GM12878 (cell line): ENCODE results near the gene AGAP3. TPM values are rescaled to one million over a fixed set of nuclear protein-coding genes. Genes with fewer than 3 reads are reported as not detected.

Source experiments
- ATAC-seq: fragments of 200-7000 bp; cut with Tn5 transposase; 3 replicates; pipeline ENCODE4 v1.9.1; 2020; ENCODE audit warnings: mild to moderate bottlenecking, moderate library complexity
- BruUV-seq: library from RNA; stranded (reverse); fragments of 400-500 nt; replicated peaks from 2 replicates; lab custom pipeline; 2021; lab: Mats Ljungman, UMichigan
- CTCF ChIA-PET: fragments of 300-600 bp; sonication (Branson Sonifier 250); formaldehyde crosslinking; extraction: SDS; loops from one replicate; lab custom pipeline; 2021; ENCODE audit warnings: inconsistent platforms; lab: Yijun Ruan, JAX
- POLR2A ChIA-PET: fragments of 350-600 bp; formaldehyde crosslinking; extraction: SDS; loops from one replicate; lab custom pipeline; 2021; ENCODE audit warnings: inconsistent platforms; lab: Charles Lee
- RAD21 ChIA-PET: fragments of 300-600 bp; sonication (Branson Sonifier 250); formaldehyde crosslinking; loops from one replicate; lab custom pipeline; 2023; ENCODE audit warnings: antibody characterized with exemption; ENCODE audit not compliant: unreplicated experiment; lab: Charles Lee
- SMC1A ChIA-PET: fragments of 300-600 bp; sonication (Branson Sonifier 250); formaldehyde crosslinking; loops from one replicate; lab custom pipeline; 2023; ENCODE audit not compliant: unreplicated experiment, uncharacterized antibody; lab: Charles Lee
- DNase-seq: peaks from one replicate; pipeline ENCODE4 v3.0.0-alpha.2; 2011; ENCODE audit warnings: low read depth, low spot score
- FAIRE-seq: peaks from 3 replicates; lab custom pipeline; 2011; peaks lifted over from hg19 to GRCh38; lab: Jason Lieb, UNC
- H2AFZ ChIP-seq: 2 replicates; pipeline ENCODE4 v1.6.0; 2011; ENCODE audit warnings: low read depth, low read length, control low read depth; ENCODE audit not compliant: control insufficient read depth
- H3K27ac ChIP-seq: 2 replicates; pipeline ENCODE4 v1.5.1; 2011; ENCODE audit warnings: control low read depth; ENCODE audit not compliant: control insufficient read depth, insufficient read depth
- H3K27me3 ChIP-seq, 2 experiments: replicated peaks in 1 of 2; 2 replicates each; pipeline versions ENCODE4 v1.6.0 to v1.6.1; 2011; ENCODE audit warnings: low read length in 1 of 2; ENCODE audit not compliant: control insufficient read depth in 2 of 2, insufficient read depth in 2 of 2
- H3K36me3 ChIP-seq, 2 experiments: 2 replicates each; pipeline ENCODE4 v1.5.1; 2011; ENCODE audit warnings: low read length in 1 of 2; ENCODE audit not compliant: control insufficient read depth in 2 of 2, insufficient read depth in 2 of 2
- H3K4me1 ChIP-seq: 2 replicates; pipeline ENCODE4 v1.6.1; 2011; ENCODE audit warnings: mild to moderate bottlenecking, low read length, moderate library complexity, mixed read lengths; ENCODE audit not compliant: control insufficient read depth, insufficient read depth
- H3K4me2 ChIP-seq: 2 replicates; pipeline ENCODE4 v1.6.0; 2011; ENCODE audit warnings: control low read depth; ENCODE audit not compliant: control insufficient read depth, insufficient read depth
- H3K4me3 ChIP-seq: fragments of 200-600 bp; sonication (generic); 2 replicates; pipeline ENCODE4 v1.5.1; 2016
- H3K79me2 ChIP-seq: 2 replicates; pipeline ENCODE4 v1.6.0; 2011; ENCODE audit warnings: low read length; ENCODE audit not compliant: control insufficient read depth, insufficient read depth
- H3K9ac ChIP-seq: 2 replicates; pipeline ENCODE4 v1.8.0; 2011; ENCODE audit warnings: low read length, control low read depth, mixed read lengths; ENCODE audit not compliant: control insufficient read depth, insufficient read depth
- H3K9me3 ChIP-seq: replicated peaks from 3 replicates; pipeline ENCODE4 v1.5.1; 2011; ENCODE audit warnings: mild to moderate bottlenecking, low read length; ENCODE audit not compliant: control insufficient read depth, insufficient read depth
- H4K20me1 ChIP-seq: 2 replicates; pipeline ENCODE4 v1.6.0; 2011; ENCODE audit not compliant: control insufficient read depth, insufficient read depth
- CBX3 ChIP-seq: fragments of 200-600 bp; sonication (generic); IDR thresholded peaks from 2 replicates; pipeline ENCODE4 v1.6.1; 2016; ENCODE audit warnings: low read depth, borderline replicate concordance
- CTCF ChIP-seq, 3 experiments: IDR thresholded peaks in 2 of 3; conservative IDR thresholded peaks in 1 of 3; 2 replicates each; pipeline ENCODE4 v1.5.1; 2011; ENCODE audit warnings: low read depth in 3 of 3, low read length in 3 of 3, mild to moderate bottlenecking in 3 of 3, control low read depth in 2 of 3, moderate library complexity in 2 of 3, inconsistent platforms in 1 of 3, mixed read lengths in 1 of 3; ENCODE audit not compliant: control insufficient read depth in 2 of 3, insufficient read depth in 1 of 3; ENCODE audit errors: extremely low read depth in 1 of 3
- JUNB ChIP-seq: IDR thresholded peaks from 2 replicates; pipeline ENCODE4 v1.6.1; 2016; ENCODE audit warnings: antibody characterized with exemption, mild to moderate bottlenecking
- SUPT20H ChIP-seq: IDR thresholded peaks from 2 replicates; pipeline ENCODE4 v1.6.1; 2011; ENCODE audit warnings: low read depth, mild to moderate bottlenecking, low read length, moderate library complexity, borderline replicate concordance; ENCODE audit not compliant: control insufficient read depth
- ZNF217 ChIP-seq: fragments of 450-650 bp; IDR thresholded peaks from 2 replicates; pipeline ENCODE4 v1.6.1; 2017; ENCODE audit warnings: antibody characterized with exemption, mild to moderate bottlenecking
- WGBS: methylation state at CpG from one replicate; pipeline ENCODE4 v1.1.6; 2016; ENCODE audit warnings: low lambda C conversion rate; ENCODE audit not compliant: insufficient replicate concordance, insufficient coverage; ENCODE audit errors: missing lambda C conversion rate; 5-methylcytosine and 5-hydroxymethylcytosine counted together
- in situ Hi-C: fragments of 300-500 bp; cut with MboI; formaldehyde crosslinking; loops from 9 replicates; pipeline ENCODE4 v1.14.3; 2018; ENCODE audit warnings: mixed read lengths
- intact Hi-C: fragments of 100-400 bp; cut with micrococcal nuclease; formaldehyde crosslinking; loops from one replicate; pipeline ENCODE4 v1.14.2; 2022; ENCODE audit not compliant: unreplicated experiment
- polyA plus RNA-seq, 11 experiments: library from polyadenylated mRNA; depleted of rRNA in 4 of 11; unstranded in 6 of 11; stranded (reverse) in 5 of 11; fragments of >200 nt; fragmentation: Nextera tagmentation in 4 of 11; fragmentation: Illumina TruSeq in 1 of 11; extraction: Ambion mirVana in 4 of 11; extraction: Trizol in 1 of 11; gene quantifications; 1 replicate in 1 of 11; 2 replicates in 10 of 11; pipeline versions ENCODE4 v1.2.1 to v1.2.3, GENCODE V29; 2011 to 2016; ENCODE audit warnings: inconsistent platforms in 2 of 11, missing spikeins in 2 of 11, low read depth in 1 of 11
- total RNA-seq, 4 experiments: library from RNA; depleted of rRNA in 3 of 4; stranded (reverse); fragments of >200 nt in 3 of 4; fragmentation: Illumina TruSeq in 1 of 4; extraction: Trizol in 1 of 4; gene quantifications; 2 replicates each; pipeline versions ENCODE4 v1.2.1 to v1.2.3, GENCODE V29; 2013 to 2021
- TF ChIP-seq, protein P1 (sequence below): fragments of 450-650 bp; IDR thresholded peaks from 2 replicates; pipeline ENCODE4 v1.6.1; 2017; ENCODE audit warnings: antibody characterized with exemption, mild to moderate bottlenecking, moderate library complexity

AGAP3 gene
- total and polyA plus RNA-seq, 10 of the 15 experiments (the other 5 are each of a cell fraction or from before 2014, with no cell fraction given): 1.8 to 68.1 (median 15.7) TPM

- in situ Hi-C loops: no loop called here
- Histone ChIP-seq H3K4me3 (no peak overlapping the region), H3K9ac (no peak overlapping the region), H3K27me3 (peaks cover 0 to 6% of the 10 kb centered on the region in 2 experiments; a peak in 1 of 4 replicates), H3K4me2 (no peak overlapping the region), H4K20me1 (no peaks in the 10 kb centered on the region; the same call in 1 of the 2 replicates), H3K36me3 (no peaks in the 10 kb centered on the region), H3K79me2 (no peaks in the 10 kb centered on the region), H3K4me1 (peaks cover 7% of the 10 kb centered on the region), H3K9me3 (no peaks in the 10 kb centered on the region), H3K27ac (no peak overlapping the region), H2AFZ (no peak overlapping the region)
- no TSS peak for BruUV-seq
- CTCF ChIA-PET: no interaction called here
- no peak for FAIRE-seq
- peak; percentile 34 for ATAC-seq
- WGBS: 0% methylated on average over 4 of the region's 4 CpGs
- POLR2A ChIA-PET: interaction anchor here (0.6 kb wide), 1 partner anchor 51 kb away, joined by 3 read pairs; no protein-coding TSS in a partner anchor
- SMC1A ChIA-PET: no interaction called here
- RAD21 ChIA-PET: no interaction called here
- TF ChIP-seq SUPT20H (no peak), CBX3 (no peak), JUNB (0 out of 2 replicates have a peak, but pooled peaks have one; percentile 15)
- intact Hi-C loops: no loop called here
- no peak for DNase-seq
These were observed 102.8 kb downstream of the AGAP3 start for GRCh38 chr7:151189038-151189437.

DNA sequence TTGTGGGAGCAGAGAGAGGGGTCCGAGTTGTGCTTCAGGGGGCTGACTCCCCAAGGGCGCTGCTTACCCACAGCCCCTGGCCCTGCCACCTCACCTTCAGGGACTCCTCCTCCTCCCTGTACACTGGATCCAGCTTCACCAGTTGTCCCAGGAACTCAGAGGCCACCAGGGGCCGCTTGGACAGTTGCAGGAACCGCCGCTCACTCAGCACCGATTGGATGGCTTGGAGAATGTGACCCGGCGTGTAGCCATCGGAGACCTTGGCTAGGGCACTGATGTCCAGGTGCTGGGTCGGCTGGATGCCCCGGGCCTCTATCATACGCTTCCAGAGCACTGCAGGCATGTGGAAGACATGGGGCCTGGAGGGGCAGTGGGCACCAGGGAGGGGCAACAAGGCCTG is 105.3 kb downstream of the AGAP3 start:
- TF ChIP-seq, protein P1, sequence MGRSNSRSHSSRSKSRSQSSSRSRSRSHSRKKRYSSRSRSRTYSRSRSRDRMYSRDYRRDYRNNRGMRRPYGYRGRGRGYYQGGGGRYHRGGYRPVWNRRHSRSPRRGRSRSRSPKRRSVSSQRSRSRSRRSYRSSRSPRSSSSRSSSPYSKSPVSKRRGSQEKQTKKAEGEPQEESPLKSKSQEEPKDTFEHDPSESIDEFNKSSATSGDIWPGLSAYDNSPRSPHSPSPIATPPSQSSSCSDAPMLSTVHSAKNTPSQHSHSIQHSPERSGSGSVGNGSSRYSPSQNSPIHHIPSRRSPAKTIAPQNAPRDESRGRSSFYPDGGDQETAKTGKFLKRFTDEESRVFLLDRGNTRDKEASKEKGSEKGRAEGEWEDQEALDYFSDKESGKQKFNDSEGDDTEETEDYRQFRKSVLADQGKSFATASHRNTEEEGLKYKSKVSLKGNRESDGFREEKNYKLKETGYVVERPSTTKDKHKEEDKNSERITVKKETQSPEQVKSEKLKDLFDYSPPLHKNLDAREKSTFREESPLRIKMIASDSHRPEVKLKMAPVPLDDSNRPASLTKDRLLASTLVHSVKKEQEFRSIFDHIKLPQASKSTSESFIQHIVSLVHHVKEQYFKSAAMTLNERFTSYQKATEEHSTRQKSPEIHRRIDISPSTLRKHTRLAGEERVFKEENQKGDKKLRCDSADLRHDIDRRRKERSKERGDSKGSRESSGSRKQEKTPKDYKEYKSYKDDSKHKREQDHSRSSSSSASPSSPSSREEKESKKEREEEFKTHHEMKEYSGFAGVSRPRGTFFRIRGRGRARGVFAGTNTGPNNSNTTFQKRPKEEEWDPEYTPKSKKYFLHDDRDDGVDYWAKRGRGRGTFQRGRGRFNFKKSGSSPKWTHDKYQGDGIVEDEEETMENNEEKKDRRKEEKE: no peak
- no peak for TF ChIP-seq CTCF (IDR thresholded peaks at IDR 0.05 in 2 of 3, conservative IDR thresholded peaks at IDR 0.05 in 1 of 3; ENCODE audit: control insufficient read depth in 2 of 3, extremely low read depth in 1 of 3, insufficient read depth in 1 of 3, low read depth in 3 of 3, low read length in 3 of 3)
- no peak for TF ChIP-seq ZNF217
- DNase-seq (no peak), FAIRE-seq (no peak), ATAC-seq (no peak)
- Histone ChIP-seq H3K27ac (no peak overlapping the region), H3K4me3 (no peak overlapping the region), H3K9ac (no peak overlapping the region), H3K36me3 (no peaks in the 10 kb centered on the region), H2AFZ (no peak overlapping the region), H3K79me2 (no peaks in the 10 kb centered on the region), H3K4me2 (no peak overlapping the region), H3K4me1 (peaks cover 7% of the 10 kb centered on the region), H3K27me3 (peaks cover 0 to 6% of the 10 kb centered on the region in 2 experiments; a peak in 1 of 4 replicates), H4K20me1 (no peaks in the 10 kb centered on the region), H3K9me3 (no peaks in the 10 kb centered on the region)
- 28% methylated on average over 12 of the region's 12 CpGs for WGBS
- intact Hi-C loops: no loop called here
- CTCF ChIA-PET: no interaction called here
- in situ Hi-C loops: no loop called here
- RAD21 ChIA-PET: no interaction called here
- no TSS peak for BruUV-seq
- POLR2A ChIA-PET: no interaction called here
- SMC1A ChIA-PET: no interaction called here
